ENCODE data around the gene MPC1. TPM values are rescaled to one million over a fixed set of nuclear protein-coding genes. Genes with fewer than 3 reads are reported as not detected.
"Not testable (repeated sequence)": the region's sequence is repeated elsewhere in the genome, so short reads cannot be mapped to it uniquely, and the experiment has no call there.

The MPC1 gene
- total and polyA plus RNA-seq, 2 donors: 40.9 to 71.4 TPM

DNA sequence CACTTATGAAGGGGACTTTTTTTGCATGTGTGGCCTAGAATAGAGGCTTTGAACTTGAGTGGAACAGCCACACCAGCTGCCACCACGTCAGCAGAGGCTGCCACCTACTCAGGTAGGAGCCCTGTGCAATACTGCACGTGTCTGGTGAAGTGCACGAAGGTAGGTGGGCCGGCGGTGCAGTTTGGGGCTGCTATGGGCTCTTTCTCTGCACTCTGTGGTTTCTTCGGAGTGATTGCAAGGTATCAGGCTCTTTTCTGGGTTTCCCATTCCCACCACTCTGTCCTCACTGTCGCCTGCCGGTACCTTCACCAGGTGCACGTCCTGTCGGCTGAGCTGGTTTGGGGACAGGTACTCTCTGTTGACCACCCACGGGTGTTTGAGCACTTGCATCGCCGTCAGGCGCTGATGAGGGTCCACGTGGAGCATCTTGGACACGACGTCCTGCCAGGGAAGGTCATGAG lies 30.8 kb upstream of the MPC1 start:
- no peak overlapping the region for H3K4me3 ChIP-seq (ENCODE audit: low read depth, low read length)
- H3K27ac ChIP-seq (ENCODE audit: low read depth): no peak overlapping the region
- H3K36me3 ChIP-seq (ENCODE audit: insufficient read depth): peaks cover 9% of the 10 kb centered on the region
- DNase-seq (ENCODE audit: extremely low spot score): no peak
- H3K4me1 ChIP-seq (ENCODE audit: insufficient read depth): no peaks in the 10 kb centered on the region
- WGBS: 93% methylated on average over 17 of the region's 17 CpGs

DNA sequence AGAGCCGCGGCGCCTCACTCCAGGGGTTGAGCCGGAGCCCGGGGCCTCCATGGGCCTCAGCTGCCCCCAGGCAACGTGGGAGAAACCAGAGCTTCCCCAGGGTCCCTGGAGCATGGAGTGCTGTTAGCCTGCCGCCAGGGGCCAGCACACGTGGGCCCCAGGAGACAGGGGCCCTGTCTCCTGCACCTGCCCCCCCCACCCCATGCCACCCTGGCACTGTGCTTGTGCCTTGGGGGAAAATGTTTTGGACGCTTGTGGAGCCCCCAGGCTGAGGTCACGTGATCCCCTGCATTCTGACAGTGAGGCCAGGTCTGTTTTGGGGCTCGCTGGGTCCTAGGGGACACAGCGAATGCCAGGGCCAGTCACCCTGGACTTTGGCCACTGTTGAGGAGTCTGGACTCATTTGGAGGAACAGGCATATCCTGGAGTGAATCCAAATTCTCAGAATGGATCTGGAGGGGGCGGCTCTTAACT lies 30.2 kb upstream of the MPC1 start:
- DNase-seq (ENCODE audit: extremely low spot score): no peak
- WGBS: 89% methylated on average over 13 of the region's 13 CpGs
- Histone ChIP-seq H3K4me3 (ENCODE audit: low read depth, low read length) (no peak overlapping the region), H3K36me3 (ENCODE audit: insufficient read depth) (peaks cover 9% of the 10 kb centered on the region), H3K27ac (ENCODE audit: low read depth) (no peak overlapping the region), H3K4me1 (ENCODE audit: insufficient read depth) (no peaks in the 10 kb centered on the region)

- no peak for DNase-seq (ENCODE audit: extremely low spot score)
- H3K27ac ChIP-seq (ENCODE audit: low read depth): no peak overlapping the region
- no peak overlapping the region for H3K4me3 ChIP-seq (ENCODE audit: low read depth, low read length)
- peaks cover 9% of the 10 kb centered on the region for H3K36me3 ChIP-seq (ENCODE audit: insufficient read depth)
- no peaks in the 10 kb centered on the region for H3K4me1 ChIP-seq (ENCODE audit: insufficient read depth)
- WGBS: 93% methylated on average over 49 of the region's 49 CpGs
Measured at GRCh38 chr6:166412156-166412910, 29.6 kb upstream of the MPC1 start.

DNA sequence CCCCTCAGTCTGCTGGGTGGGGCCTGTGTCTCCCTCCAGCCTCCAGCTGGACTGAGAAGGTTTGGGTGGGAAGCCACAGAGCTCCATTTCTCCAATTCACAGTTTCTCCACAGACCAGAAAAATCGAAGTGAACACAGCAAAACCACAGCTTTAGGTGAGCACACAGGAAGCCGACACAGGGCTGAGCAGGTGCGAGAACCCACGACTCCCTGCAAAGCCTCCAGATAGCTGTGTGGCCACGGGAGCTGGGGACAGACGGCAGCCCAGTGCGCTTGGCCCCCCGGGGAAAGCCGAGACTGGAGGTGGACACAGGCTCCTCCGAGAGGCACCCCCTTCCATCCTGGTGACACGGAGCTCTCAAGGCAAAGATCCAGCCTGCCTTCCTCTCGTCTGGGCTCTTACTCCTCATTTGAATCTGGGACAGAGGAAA lies 29.0 kb upstream of the MPC1 start:
- 88% methylated on average over 12 of the region's 12 CpGs for WGBS
- no peak overlapping the region for H3K4me3 ChIP-seq (ENCODE audit: low read depth, low read length)
- DNase-seq (ENCODE audit: extremely low spot score): no peak
- no peaks in the 10 kb centered on the region for H3K4me1 ChIP-seq (ENCODE audit: insufficient read depth)
- H3K36me3 ChIP-seq (ENCODE audit: insufficient read depth): peaks cover 9% of the 10 kb centered on the region
- H3K27ac ChIP-seq (ENCODE audit: low read depth): no peak overlapping the region

- H3K4me1 ChIP-seq (ENCODE audit: insufficient read depth): no peaks in the 10 kb centered on the region
- no peak overlapping the region for H3K27ac ChIP-seq (ENCODE audit: low read depth)
- peaks cover 9% of the 10 kb centered on the region for H3K36me3 ChIP-seq (ENCODE audit: insufficient read depth)
- H3K4me3 ChIP-seq (ENCODE audit: low read depth, low read length): no peak overlapping the region
- WGBS: 83% methylated on average over 15 of the region's 15 CpGs
- no peak for DNase-seq (ENCODE audit: extremely low spot score)
Measured at GRCh38 chr6:166411271-166411670, 28.5 kb upstream of the MPC1 start.

DNA sequence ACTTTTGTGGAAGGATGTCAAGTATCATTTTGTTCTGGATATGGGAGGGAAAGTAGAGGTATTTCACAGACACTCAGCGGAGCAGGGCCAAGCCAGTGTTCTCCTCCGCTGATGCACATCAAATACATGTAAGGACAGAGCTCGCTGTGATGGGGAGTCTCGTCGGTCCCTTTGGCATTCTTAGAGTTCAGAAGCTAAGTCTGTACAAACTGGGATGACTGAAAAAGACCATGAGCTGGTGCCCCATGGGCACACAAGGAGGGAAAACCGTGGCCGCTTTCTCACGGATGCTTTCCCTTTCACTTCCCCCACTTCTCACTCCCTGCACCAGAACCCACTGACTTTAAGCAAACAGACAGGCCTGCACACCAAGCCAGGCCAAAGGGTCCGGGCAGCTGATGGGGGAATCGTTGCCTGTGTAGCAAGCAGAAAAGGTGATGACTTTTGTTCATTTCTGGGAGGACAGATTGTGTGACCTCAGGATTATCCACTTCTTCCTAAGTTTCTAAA lies 27.7 kb upstream of the MPC1 start:
- Histone ChIP-seq H3K27ac (ENCODE audit: low read depth) (no peak overlapping the region), H3K4me1 (ENCODE audit: insufficient read depth) (no peaks in the 10 kb centered on the region), H3K36me3 (ENCODE audit: insufficient read depth) (peaks cover 9% of the 10 kb centered on the region), H3K4me3 (ENCODE audit: low read depth, low read length) (no peak overlapping the region)
- no peak for DNase-seq (ENCODE audit: extremely low spot score)
- WGBS: 86% methylated on average over 10 of the region's 10 CpGs

- 65% methylated on average over 22 of the region's 22 CpGs for WGBS
- Histone ChIP-seq H3K36me3 (ENCODE audit: insufficient read depth) (peaks cover 9% of the 10 kb centered on the region), H3K4me3 (ENCODE audit: low read depth, low read length) (no peak overlapping the region), H3K27ac (ENCODE audit: low read depth) (no peak overlapping the region), H3K4me1 (ENCODE audit: insufficient read depth) (no peaks in the 10 kb centered on the region)
- no peak for DNase-seq (ENCODE audit: extremely low spot score)
Measured at GRCh38 chr6:166408936-166409755, 26.4 kb upstream of the MPC1 start.

DNA sequence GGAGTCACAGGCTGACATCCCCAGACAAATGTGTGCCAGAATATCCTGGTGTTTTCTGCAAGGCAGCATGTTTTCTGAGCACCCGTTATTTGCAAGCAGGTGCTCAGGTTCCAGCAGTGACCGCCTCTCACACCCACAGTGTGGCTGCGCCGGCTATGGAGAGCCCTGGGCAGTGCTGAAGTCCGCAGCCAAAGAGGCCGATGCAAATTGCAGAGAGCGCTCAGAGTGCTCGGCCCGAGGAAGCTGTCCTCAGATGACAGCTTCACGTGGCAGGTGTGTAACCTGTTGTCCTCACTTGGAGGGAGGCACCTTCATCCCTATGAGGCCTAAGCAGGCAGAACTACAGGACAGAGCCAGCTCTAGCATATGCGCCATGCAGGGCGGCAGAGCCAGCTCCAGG lies 23.5 kb upstream of the MPC1 start:
- no peaks in the 10 kb centered on the region for H3K4me1 ChIP-seq (ENCODE audit: insufficient read depth)
- 83% methylated on average over 12 of the region's 12 CpGs for WGBS
- no peak for DNase-seq (ENCODE audit: extremely low spot score)
- no peak overlapping the region for H3K27ac ChIP-seq (ENCODE audit: low read depth)
- H3K4me3 ChIP-seq (ENCODE audit: low read depth, low read length): no peak overlapping the region
- H3K36me3 ChIP-seq (ENCODE audit: insufficient read depth): no peaks in the 10 kb centered on the region

DNA sequence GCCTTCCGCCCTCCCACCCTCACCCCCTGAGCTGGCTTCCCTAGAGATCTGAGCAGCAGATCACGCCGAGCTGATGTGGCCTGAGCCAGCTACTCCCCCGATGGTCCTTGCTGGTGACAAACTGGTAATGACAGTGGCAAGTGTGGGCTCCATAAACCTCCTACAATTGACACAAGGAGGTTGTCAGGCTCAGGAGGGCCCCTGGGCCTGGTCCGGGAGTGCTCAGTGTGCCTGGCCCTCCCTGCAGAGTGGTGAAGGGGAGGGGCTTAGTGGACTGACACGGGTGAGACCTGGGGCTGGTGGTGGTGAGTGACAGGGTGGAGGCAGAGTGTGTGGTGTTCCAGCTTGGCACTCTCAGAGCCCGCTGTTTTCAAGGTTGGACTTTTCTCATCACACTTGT lies 22.6 kb upstream of the MPC1 start:
- WGBS: 47% methylated on average over 7 of the region's 7 CpGs
- H3K4me3 ChIP-seq (ENCODE audit: low read depth, low read length): no peak overlapping the region
- no peak for DNase-seq (ENCODE audit: extremely low spot score)
- no peak overlapping the region for H3K27ac ChIP-seq (ENCODE audit: low read depth)
- no peaks in the 10 kb centered on the region for H3K36me3 ChIP-seq (ENCODE audit: insufficient read depth)
- H3K4me1 ChIP-seq (ENCODE audit: insufficient read depth): no peaks in the 10 kb centered on the region

GRCh38 chr6:166402582-166403277 lies 20.0 kb upstream of the MPC1 start:
- WGBS: 32% methylated on average over 6 of the region's 6 CpGs
- no peak for DNase-seq (ENCODE audit: extremely low spot score)
- no peaks in the 10 kb centered on the region for H3K36me3 ChIP-seq (ENCODE audit: insufficient read depth)

DNA sequence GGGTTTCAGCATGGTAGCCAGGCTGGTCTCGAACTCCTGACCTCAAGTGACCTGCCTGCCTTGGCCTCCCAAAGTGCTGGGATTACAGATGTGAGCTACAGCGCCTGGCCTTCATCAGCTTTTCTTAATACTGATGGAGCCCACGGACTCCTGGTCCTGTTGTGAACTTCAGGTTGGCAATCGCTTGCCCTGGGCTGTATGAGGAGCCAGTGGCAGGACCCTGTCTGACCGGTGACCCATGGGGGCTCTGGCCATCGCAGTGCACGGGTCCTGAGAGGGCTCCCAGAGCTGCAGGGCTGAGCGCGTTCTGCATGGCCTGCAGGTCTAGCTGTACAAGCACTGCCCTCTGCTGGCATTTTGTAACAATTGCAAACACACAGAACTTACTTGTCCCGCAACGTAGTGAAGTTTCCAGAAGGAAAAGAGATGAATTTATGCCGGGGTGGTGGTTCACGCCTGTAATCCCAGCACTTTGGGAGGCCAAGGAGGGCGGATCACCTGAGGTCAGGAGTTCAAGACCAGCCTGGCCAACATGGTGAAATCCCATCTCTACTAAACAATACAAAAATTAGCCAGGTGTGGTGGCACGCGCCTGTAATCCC lies 18.0 kb upstream of the MPC1 start:
- not testable (repeated sequence) for H3K27ac ChIP-seq (ENCODE audit: low read depth); H3K4me1 ChIP-seq (ENCODE audit: insufficient read depth); H3K4me3 ChIP-seq (ENCODE audit: low read depth, low read length); DNase-seq (ENCODE audit: extremely low spot score); H3K36me3 ChIP-seq (ENCODE audit: insufficient read depth)
- 23% methylated on average over 16 of the region's 16 CpGs for WGBS

More at GRCh38 chr6:166402582-166403277, 20.0 kb upstream of the MPC1 start:
- H3K27ac ChIP-seq (ENCODE audit: low read depth): no peak overlapping the region
- no peaks in the 10 kb centered on the region for H3K4me1 ChIP-seq (ENCODE audit: insufficient read depth)
- no peak overlapping the region for H3K4me3 ChIP-seq (ENCODE audit: low read depth, low read length)

DNA sequence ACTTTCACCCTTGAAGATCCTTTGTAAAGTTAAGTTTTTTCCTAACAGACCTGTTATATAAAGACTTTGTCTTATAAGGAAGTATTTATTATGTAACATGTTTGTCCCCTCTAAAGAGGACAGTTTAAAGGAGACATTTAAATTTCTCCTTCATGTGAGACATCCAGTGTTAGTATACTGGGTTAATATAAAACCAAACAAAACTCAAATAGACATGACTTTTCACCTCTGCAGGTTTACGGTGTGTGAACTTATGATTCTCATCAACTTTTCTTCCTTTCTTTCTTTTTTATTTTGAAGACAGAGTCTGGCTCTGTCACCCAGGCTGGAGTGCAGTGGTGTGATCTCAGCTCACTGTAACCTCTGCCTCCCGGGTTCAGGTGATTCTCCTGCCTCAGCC lies 17.4 kb upstream of the MPC1 start:
- no peak overlapping the region for H3K4me3 ChIP-seq (ENCODE audit: low read depth, low read length)
- no peaks in the 10 kb centered on the region for H3K4me1 ChIP-seq (ENCODE audit: insufficient read depth)
- no peak for DNase-seq (ENCODE audit: extremely low spot score)
- 88% methylated on average over 2 of the region's 2 CpGs for WGBS
- H3K36me3 ChIP-seq (ENCODE audit: insufficient read depth): no peaks in the 10 kb centered on the region
- H3K27ac ChIP-seq (ENCODE audit: low read depth): no peak overlapping the region

- DNase-seq (ENCODE audit: extremely low spot score): no peak
- Histone ChIP-seq H3K4me1 (ENCODE audit: insufficient read depth) (no peaks in the 10 kb centered on the region), H3K36me3 (ENCODE audit: insufficient read depth) (no peaks in the 10 kb centered on the region), H3K27ac (ENCODE audit: low read depth) (no peak overlapping the region), H3K4me3 (ENCODE audit: low read depth, low read length) (no peak overlapping the region)
- 77% methylated on average over 3 of the region's 3 CpGs for WGBS
Measured at GRCh38 chr6:166398348-166398747, 15.6 kb upstream of the MPC1 start.
